Testis (tissue), 3 donors: ENCODE data around the gene SUMO2. TPM values are rescaled to one million over a fixed set of nuclear protein-coding genes. Genes with fewer than 3 reads are reported as not detected.
A peak's percentile ranks its signal among the peaks of the same experiment; 100 is the strongest.

Source experiments
- DNase-seq: peaks from one replicate; pipeline ENCODE4 v3.0.0-alpha.2; 2019
- H3K27ac ChIP-seq, 2 donors: fragments of 200-600 bp; sonication (generic); one replicate each; pipeline ENCODE4 v1.5.1; 2019
- H3K27me3 ChIP-seq: fragments of 200-600 bp; sonication (generic); one replicate; pipeline ENCODE4 v1.5.1; 2019
- H3K36me3 ChIP-seq: fragments of 200-600 bp; sonication (generic); one replicate; pipeline ENCODE4 v1.5.1; 2017; ENCODE audit warnings: low read depth; ENCODE audit errors: missing control alignments
- H3K4me1 ChIP-seq: fragments of 200-600 bp; sonication (generic); one replicate; pipeline ENCODE4 v1.5.1; 2019
- H3K4me3 ChIP-seq, 2 donors: fragments of 200-600 bp; sonication (generic); one replicate each; pipeline ENCODE4 v1.5.1; 2017 to 2019
- H3K9me3 ChIP-seq: fragments of 200-600 bp; sonication (generic); one replicate; pipeline ENCODE4 v1.5.1; 2017
- CTCF ChIP-seq, 3 experiments: fragments of 450-650 bp in 2 of 3; fragments of 200-600 bp in 1 of 3; sonication (generic) in 1 of 3; IDR thresholded peaks; one replicate each; pipeline ENCODE4 v1.5.1; 2016 to 2019; ENCODE audit warnings: antibody characterized with exemption in 3 of 3, mild to moderate bottlenecking in 2 of 3, moderate library complexity in 1 of 3
- POLR2A ChIP-seq: fragments of 450-650 bp; IDR thresholded peaks from one replicate; pipeline ENCODE4 v1.6.1; 2017; ENCODE audit warnings: antibody characterized with exemption, mild to moderate bottlenecking, moderate library complexity
- WGBS, 2 donors: methylation state at CpG; one replicate each; pipeline ENCODE4 v1.1.5; 2018; 5-methylcytosine and 5-hydroxymethylcytosine counted together
- intact Hi-C: fragments of 100-400 bp; cut with DNase I; formaldehyde crosslinking; loops from one replicate; pipeline ENCODE4 v1.15.1; 2023; ENCODE audit warnings: low total_unique reads
- polyA plus RNA-seq: library from polyadenylated mRNA; stranded (reverse); fragments of 350-450 nt; fragmentation: Illumina TruSeq; extraction: RNeasy Lipid Tissue Mini Kit (QIAGEN cat#74804); gene quantifications from one replicate; pipeline ENCODE4 v1.2.3, GENCODE V29; 2014; ENCODE audit warnings: low read depth, low replicate concordance; ENCODE audit not compliant: insufficient read depth
- total RNA-seq, 2 donors: library from RNA; depleted of rRNA; stranded (reverse); fragments of >200 nt; gene quantifications; one replicate each; pipeline ENCODE4 v1.2.3, GENCODE V29; 2016

The SUMO2 gene
- total and polyA plus RNA-seq, 3 donors from 2014 or later, result 92.3 to 484 (median 102) TPM

- TF ChIP-seq CTCF (IDR thresholded peaks at IDR 0.05) (peak; percentile 50 to 65 (median 63)), POLR2A (no peak)
Measured at GRCh38 chr17:75131278-75132017, 51.3 kb downstream of the SUMO2 start, which contains the start of gene NT5C. Gene NT5C (minus strand): TSS chr17:75131742. CDS start chr17:75131707, 35 bp downstream.

GRCh38 chr17:75130632-75131277, 52.0 kb downstream of the SUMO2 start:
- Histone ChIP-seq H3K27me3 (no peaks in the 10 kb centered on the region), H3K4me1 (peaks cover 19% of the 10 kb centered on the region), H3K4me3 (peak overlapping the region; percentile 69 to 81), H3K27ac (peak overlapping the region; percentile 76 to 87), H3K36me3 (no peaks in the 10 kb centered on the region), H3K9me3 (no peaks in the 10 kb centered on the region)
- TF ChIP-seq CTCF (IDR thresholded peaks at IDR 0.05) (peak in 1 of 3 experiments; percentile 20), POLR2A (no peak)
- WGBS, 2 donors, result 10 to 17% methylated on average over 20 to 29 of the region's 29 CpGs
- intact Hi-C loops, result no loop called here
- DNase-seq, result peak; percentile 60

More at GRCh38 chr17:75131278-75132017, 51.3 kb downstream of the SUMO2 start, which contains the start of gene NT5C:
- Histone ChIP-seq H3K36me3 (no peaks in the 10 kb centered on the region), H3K4me3 (peak within 1 kb of the TSS; percentile 69 to 81), H3K27ac (peak within 1 kb of the TSS; percentile 76 to 87), H3K27me3 (no peaks in the 10 kb centered on the region), H3K9me3 (no peaks in the 10 kb centered on the region), H3K4me1 (peaks cover 26% of the 10 kb centered on the region)
- peak; percentile 92 for DNase-seq
- intact Hi-C loops, result no loop called here
- 0 to 2% methylated on average over 14 to 58 of the region's 82 CpGs for WGBS, 2 donors

- no peaks in the 10 kb centered on the region for H3K9me3 ChIP-seq
- peak overlapping the region in 1 of 2 donors; percentile 81 for H3K4me3 ChIP-seq
- TF ChIP-seq CTCF (IDR thresholded peaks at IDR 0.05), result no peak
- TF ChIP-seq POLR2A, result no peak
- intact Hi-C loops, result no loop called here
- H3K27me3 ChIP-seq, result no peaks in the 10 kb centered on the region
- WGBS, 2 donors, result 50 to 55% methylated on average over 7 to 24 of the region's 24 CpGs
- no peaks in the 10 kb centered on the region for H3K36me3 ChIP-seq
- H3K4me1 ChIP-seq, result peaks cover 13% of the 10 kb centered on the region
- no peak for DNase-seq
- H3K27ac ChIP-seq, result peak overlapping the region in 1 of 2 donors; percentile 87
Measured at GRCh38 chr17:75130059-75130631, 52.6 kb downstream of the SUMO2 start.

- Histone ChIP-seq H3K36me3 (no peaks in the 10 kb centered on the region), H3K9me3 (no peaks in the 10 kb centered on the region), H3K27ac (no peak overlapping the region), H3K4me1 (peaks cover 9% of the 10 kb centered on the region), H3K27me3 (no peaks in the 10 kb centered on the region), H3K4me3 (no peak overlapping the region)
- intact Hi-C loops, result no loop called here
- no peak for DNase-seq
- TF ChIP-seq POLR2A, result no peak
- no peak for TF ChIP-seq CTCF (IDR thresholded peaks at IDR 0.05)
- WGBS, 2 donors, result 84 to 85% methylated on average over 8 to 9 of the region's 9 CpGs
Measured at GRCh38 chr17:75129576-75129975, 53.2 kb downstream of the SUMO2 start.
